GM19043 (cell line): ENCODE data around the gene GORASP1.

ENCODE experiments used
- ATAC-seq: cut with Tn5 transposase; IDR thresholded peaks from one replicate; pipeline ENCODE4 v1.9.1; 2021; ENCODE audit warnings: low read depth; ENCODE audit not compliant: unreplicated experiment

GORASP1 gene

GRCh38 chr3:39126532-39127071, 19.2 kb upstream of the GORASP1 start:
- no peak for ATAC-seq

GRCh38 chr3:39125841-39126500, 18.5 kb upstream of the GORASP1 start:
- no peak for ATAC-seq

- ATAC-seq, result no peak
These were observed 17.7 kb upstream of the GORASP1 start for GRCh38 chr3:39124876-39125840.

GRCh38 chr3:39122813-39123212, 15.4 kb upstream of the GORASP1 start:
- ATAC-seq, result peak; percentile 58

- no peak for ATAC-seq
These were observed 14.2 kb upstream of the GORASP1 start for GRCh38 chr3:39121621-39122020.

- ATAC-seq, result no peak
These were observed 11.7 kb upstream of the GORASP1 start for GRCh38 chr3:39118931-39119660.

DNA sequence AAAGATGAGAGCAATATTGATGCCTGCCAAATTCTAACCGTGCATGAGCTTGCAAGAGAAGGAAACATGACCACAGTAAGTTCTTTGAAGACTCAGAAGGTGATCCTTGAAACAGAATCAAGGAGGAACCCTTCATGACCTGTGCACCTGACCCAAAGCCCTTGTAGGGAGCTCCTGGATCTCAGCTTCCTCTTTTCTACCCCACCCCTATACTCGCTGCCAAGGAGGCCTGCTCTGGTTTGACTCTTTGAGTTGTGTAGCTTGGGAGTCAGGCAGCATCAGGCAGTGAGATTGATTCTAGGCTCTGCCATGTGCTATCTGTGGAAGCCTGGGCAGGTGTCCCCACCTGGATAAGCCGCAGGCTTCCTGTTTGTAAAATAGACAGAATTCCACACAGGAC, 10.7 kb upstream of the GORASP1 start:
- no peak for ATAC-seq

- no peak for ATAC-seq
These were observed 8.4 kb upstream of the GORASP1 start for GRCh38 chr3:39115870-39116269.

DNA sequence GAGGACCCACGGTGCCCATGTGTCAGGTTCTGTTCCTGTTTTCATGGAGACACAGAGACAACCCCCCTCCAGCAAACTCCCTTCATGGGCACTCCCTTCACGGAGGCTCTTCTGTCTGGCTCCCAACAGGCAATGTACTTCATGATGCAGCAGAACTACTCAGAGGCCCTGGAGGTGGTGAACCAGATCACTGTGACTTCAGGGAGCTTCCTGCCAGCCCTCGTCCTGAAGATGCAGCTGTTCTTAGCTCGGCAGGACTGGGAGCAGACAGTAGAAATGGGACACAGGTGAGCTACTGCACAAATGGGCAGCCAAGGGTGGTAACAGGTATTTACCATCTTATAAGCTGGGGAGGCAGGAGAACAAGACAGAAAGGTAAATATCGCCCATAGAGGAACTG, 7.0 kb upstream of the GORASP1 start:
- no peak for ATAC-seq

- no peak for ATAC-seq
These were observed 5.9 kb upstream of the GORASP1 start for GRCh38 chr3:39113291-39113690.

DNA sequence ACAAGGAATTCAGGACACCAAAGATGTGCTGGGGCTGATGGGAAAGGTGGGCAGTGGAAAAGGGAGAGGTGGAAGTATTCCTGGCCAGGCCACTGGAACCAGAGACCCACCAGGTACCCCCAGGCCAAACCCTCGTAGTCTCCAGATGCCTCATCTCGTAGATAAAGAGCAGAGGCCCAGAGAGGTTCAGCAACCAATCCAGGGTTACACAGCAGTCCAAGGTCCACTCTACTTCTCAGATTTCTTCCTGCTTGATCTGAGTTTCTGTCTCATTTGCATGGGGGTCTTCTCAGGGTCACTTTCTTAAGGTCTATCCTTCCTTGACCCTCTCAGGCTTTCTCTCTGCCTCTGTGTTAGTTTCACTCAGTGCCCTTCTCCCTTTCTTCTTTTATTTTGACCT, 5.1 kb upstream of the GORASP1 start:
- ATAC-seq, result no peak

DNA sequence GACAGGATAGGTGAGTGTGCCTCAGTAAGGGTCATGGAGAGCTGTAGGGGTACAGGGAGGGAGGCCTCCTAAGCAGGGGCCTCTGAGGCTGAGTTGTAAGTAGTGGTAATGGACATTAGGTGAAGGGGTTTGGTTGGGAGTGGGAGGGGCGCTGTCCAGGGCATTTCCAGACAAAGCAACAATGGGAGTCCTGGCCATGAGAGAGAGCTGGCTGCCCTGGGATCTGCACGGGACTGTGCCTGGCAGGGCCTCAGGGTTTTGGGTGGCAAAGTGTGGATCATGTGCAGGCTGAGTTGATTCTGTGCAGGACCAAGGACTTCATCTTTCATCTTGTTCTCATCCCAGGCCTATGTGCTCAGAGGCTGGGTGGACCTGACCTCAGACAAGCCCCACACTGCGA, 4.7 kb upstream of the GORASP1 start:
- no peak for ATAC-seq

- no peak for ATAC-seq
These were observed 2.7 kb upstream of the GORASP1 start for GRCh38 chr3:39110041-39110639.

DNA sequence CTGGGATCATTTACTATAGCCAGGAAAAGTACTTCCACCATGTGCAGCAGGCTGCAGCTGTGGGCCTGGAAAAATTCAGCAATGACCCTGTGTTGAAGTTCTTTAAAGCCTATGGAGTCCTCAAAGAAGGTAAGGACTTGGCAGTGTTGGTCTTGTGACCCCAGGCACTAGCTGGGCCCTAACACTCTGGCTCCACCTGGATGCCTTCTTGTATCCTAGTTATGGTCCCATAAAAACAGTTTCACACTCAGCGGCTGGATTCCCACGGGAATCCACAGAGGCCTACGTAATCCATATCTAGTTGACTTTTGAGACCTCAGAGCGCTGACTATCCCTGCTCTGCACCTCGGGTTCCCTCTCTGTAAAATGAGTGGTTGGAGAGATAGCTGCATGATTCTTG, 1.7 kb upstream of the GORASP1 start:
- ATAC-seq, result no peak

DNA sequence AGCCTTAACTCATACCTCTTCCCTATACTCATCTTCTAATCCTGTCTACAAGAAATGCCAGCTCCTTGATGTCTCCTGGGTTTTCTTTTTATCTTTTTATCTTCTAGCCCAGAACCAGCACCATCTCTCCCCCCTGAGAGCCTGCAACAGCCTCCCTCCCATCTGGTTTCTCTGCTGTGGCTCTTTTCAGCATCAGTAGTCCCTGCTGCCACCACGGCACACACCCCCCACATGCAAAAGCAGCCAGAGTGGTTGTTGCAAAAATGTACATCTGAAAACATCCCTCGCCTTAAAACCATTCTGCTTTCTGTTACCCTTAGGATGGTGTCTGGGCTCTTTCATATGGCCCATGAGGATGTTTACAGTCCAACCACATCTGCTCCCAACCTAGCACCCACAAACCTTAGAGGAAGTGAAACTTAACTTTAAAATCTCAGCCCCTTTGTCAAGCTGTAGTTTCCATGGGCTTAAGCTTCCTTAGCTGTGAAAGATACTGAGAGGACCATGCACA, 828 bp upstream of the GORASP1 start:
- peak; percentile 85 for ATAC-seq

DNA sequence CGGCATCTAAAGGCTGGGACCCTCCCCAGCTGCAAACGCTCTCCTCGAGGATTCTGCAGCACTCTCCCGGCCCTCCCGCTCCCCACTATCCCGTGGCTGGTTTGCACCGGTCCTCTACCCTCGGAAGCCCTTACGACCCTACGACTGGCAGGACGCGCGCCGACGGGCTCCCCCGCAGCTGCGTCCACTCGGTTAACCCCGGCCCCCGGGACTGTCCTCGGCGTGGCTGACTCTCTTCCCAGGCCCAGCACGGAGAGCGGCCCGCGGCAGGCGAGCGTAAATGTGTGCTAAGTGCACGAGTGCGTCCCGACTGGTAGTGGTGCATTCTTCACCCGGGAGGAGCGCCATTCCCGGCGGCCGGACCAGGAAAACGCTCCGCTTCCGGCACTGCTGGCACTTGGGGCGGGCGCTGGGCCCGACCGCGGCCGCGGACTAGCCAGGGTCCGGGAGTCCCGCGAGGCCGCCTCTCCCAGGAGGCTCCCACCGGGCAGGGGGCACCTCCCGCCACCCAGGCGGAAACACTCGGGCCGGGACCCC, 508 bp downstream of the GORASP1 start:
- peak; percentile 9 for ATAC-seq

DNA sequence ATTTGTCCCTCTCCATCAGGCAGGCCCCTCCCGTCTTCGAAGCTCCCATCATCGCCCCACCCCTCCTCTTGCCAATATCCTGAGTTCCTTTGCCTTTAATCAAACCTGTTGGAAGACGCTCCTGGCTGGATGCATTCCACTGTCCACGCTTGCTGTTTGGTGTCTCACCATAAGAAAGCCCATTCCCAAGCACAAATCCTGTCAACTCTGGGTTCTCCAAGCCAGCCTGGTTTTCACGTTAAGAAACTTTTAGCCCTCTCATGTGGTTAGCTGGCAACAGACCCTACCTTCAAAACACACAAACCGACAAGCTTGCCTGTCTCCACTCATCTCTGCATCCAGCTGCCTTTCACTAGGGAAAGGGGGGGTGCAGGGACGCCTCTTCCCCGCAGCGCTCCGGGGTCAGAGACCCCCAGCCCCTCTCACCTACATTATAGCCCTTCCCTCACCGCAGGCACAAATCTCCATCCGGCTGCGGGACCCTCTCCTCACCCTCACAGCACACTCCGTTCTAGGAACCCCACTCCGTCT, 1.1 kb downstream of the GORASP1 start:
- no peak for ATAC-seq

DNA sequence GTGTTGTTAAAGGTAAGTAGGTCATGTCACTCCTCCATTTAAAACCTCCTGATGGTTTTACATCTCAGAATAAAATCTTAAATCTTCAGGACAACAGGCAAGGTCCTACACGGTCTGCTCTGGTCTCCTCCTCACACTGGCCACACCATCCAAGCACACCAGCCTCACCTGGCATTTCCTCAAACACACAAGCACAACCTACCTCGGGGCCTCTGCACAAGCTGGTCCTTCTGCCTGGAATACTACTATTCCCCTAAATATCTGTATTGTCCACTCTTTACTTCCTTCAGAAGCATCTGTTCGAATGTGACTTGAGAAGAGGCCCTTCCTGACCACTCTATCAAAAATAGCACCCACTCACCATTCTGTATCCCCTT, 1.8 kb downstream of the GORASP1 start:
- no peak for ATAC-seq

DNA sequence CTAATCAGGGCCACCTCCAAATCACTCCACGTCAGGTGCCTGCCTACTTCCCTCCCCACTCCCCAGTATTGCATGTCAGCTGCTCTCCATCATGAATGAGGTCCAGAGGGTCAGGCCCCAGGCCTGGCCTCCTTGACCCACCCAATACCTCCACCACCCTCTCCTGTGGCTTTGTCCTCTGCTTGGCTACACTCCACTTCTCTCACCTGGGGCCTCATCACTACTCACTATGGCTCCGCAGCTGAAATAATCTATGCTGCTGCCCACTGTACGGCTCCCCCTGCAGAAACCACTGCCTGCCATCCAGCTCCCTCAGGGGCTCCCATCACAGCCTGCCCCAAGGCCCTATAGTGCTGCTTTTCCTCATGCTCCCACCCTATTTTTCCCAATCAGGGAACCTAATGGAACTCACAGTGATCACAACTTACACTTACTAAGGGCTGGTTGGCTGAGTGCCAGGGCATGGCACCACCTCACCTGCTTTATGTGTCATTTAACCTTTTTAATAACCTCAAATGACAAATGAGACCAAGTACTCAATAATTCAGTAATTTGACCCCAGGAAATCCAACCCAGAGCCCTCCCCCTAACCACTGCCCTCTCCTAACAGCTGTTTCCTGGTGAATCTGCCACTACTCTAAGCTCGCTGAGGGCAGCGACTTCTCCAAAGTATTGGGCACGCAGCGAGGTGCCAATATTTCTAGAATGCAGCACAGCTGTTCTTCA, 2.3 kb downstream of the GORASP1 start:
- ATAC-seq, result no peak
